H1 (cell line): ENCODE data around the gene TRIM45.

Experiments
- EGR1 ChIP-seq: IDR thresholded peaks from 2 replicates; pipeline ENCODE4 v1.6.1; 2011; ENCODE audit warnings: low read depth, low read length, borderline replicate concordance
- EZH2 ChIP-seq: fragments of 200-600 bp; sonication (generic); IDR thresholded peaks from 2 replicates; pipeline ENCODE4 v1.7.1; 2012; ENCODE audit warnings: low read depth, mild to moderate bottlenecking, moderate library complexity, low read length, inconsistent platforms; ENCODE audit not compliant: severe bottlenecking
- GABPA ChIP-seq: IDR thresholded peaks from 2 replicates; pipeline ENCODE4 v1.6.1; 2011; ENCODE audit warnings: mild to moderate bottlenecking, low read length, moderate library complexity, borderline replicate concordance; ENCODE audit not compliant: insufficient read depth
- JUN ChIP-seq: IDR thresholded peaks from 2 replicates; pipeline ENCODE4 v1.6.1; 2011; ENCODE audit warnings: low read depth, mild to moderate bottlenecking, improper control_type of control experiment, low read length
- POLR2A ChIP-seq, 2 experiments: IDR thresholded peaks; 1 replicate in 1 of 2; 2 replicates in 1 of 2; pipeline ENCODE4 v1.6.1; 2011; ENCODE audit warnings: low read depth in 2 of 2, low read length in 2 of 2, mild to moderate bottlenecking in 2 of 2; ENCODE audit errors: control extremely low read depth in 1 of 2
- TAF1 ChIP-seq: IDR thresholded peaks from 2 replicates; pipeline ENCODE4 v1.6.1; 2011; ENCODE audit warnings: mild to moderate bottlenecking, low read depth, low read length

- TF ChIP-seq EGR1 (no peak), TAF1 (no peak), EZH2 (no peak), GABPA (no peak), JUN (no peak), POLR2A (IDR thresholded peaks at IDR 0.05; ENCODE audit: control extremely low read depth in 1 of 2, low read depth in 2 of 2, low read length in 2 of 2) (no peak)
Measured at GRCh38 chr1:117138561-117138960, 17.0 kb upstream of the TRIM45 start.
